Smooth muscle cell (in vitro differentiated cells): Measurements from ENCODE around the gene RCAN2. TPM values are rescaled to one million over a fixed set of nuclear protein-coding genes. Genes with fewer than 3 reads are reported as not detected.

ENCODE experiments used
- DNase-seq: peaks from one replicate; lab custom pipeline; 2025; ENCODE audit not compliant: unreplicated experiment; lab: John Stamatoyannopoulos, UW
- H2AFZ ChIP-seq: fragments of 200-600 bp; sonication (generic); 2 replicates; pipeline ENCODE4 v1.6.0; 2016; ENCODE audit warnings: antibody characterized with exemption, low read depth, mild to moderate bottlenecking
- H3F3A ChIP-seq: fragments of 200-600 bp; sonication (generic); 2 replicates; pipeline ENCODE4 v1.6.0; 2017; ENCODE audit warnings: antibody characterized with exemption, low read depth
- H3K27ac ChIP-seq: fragments of 200-600 bp; sonication (generic); 2 replicates; pipeline ENCODE4 v1.5.1; 2016; ENCODE audit warnings: low read depth, mild to moderate bottlenecking
- H3K27me3 ChIP-seq: fragments of 200-600 bp; sonication (generic); 2 replicates; pipeline ENCODE4 v1.6.1; 2016; ENCODE audit warnings: low read depth, mild to moderate bottlenecking
- H3K36me3 ChIP-seq: fragments of 200-600 bp; sonication (generic); 2 replicates; pipeline ENCODE4 v1.5.1; 2016; ENCODE audit warnings: low read depth
- H3K4me1 ChIP-seq: fragments of 200-600 bp; sonication (generic); 2 replicates; pipeline ENCODE4 v1.5.1; 2016; ENCODE audit warnings: low read depth
- H3K4me2 ChIP-seq: fragments of 200-600 bp; sonication (generic); 2 replicates; pipeline ENCODE4 v1.6.0; 2016; ENCODE audit warnings: mild to moderate bottlenecking
- H3K4me3 ChIP-seq: fragments of 200-600 bp; sonication (generic); 2 replicates; pipeline ENCODE4 v1.5.1; 2016; ENCODE audit warnings: mild to moderate bottlenecking
- H3K79me2 ChIP-seq: fragments of 200-600 bp; sonication (generic); 2 replicates; pipeline ENCODE4 v1.6.0; 2016; ENCODE audit warnings: low read depth, mild to moderate bottlenecking
- H3K9ac ChIP-seq: fragments of 200-600 bp; sonication (generic); 2 replicates; pipeline ENCODE4 v1.6.0; 2016; ENCODE audit warnings: low read depth
- H3K9me3 ChIP-seq: fragments of 200-600 bp; sonication (generic); replicated peaks from 2 replicates; pipeline ENCODE4 v1.5.1; 2016; ENCODE audit warnings: low read depth
- H4K20me1 ChIP-seq: fragments of 200-600 bp; sonication (generic); 2 replicates; pipeline ENCODE4 v1.6.0; 2016; ENCODE audit warnings: low read depth
- WGBS: methylation state at CpG from one replicate; pipeline ENCODE4 v1.1.7; 2016; ENCODE audit warnings: low lambda C conversion rate; 5-methylcytosine and 5-hydroxymethylcytosine counted together
- polyA plus RNA-seq: library from polyadenylated mRNA; unstranded; fragments of >200 nt; fragmentation: Nextera tagmentation; extraction: Ambion mirVana; gene quantifications from 2 replicates; pipeline ENCODE4 v1.2.1, GENCODE V29; 2016
- total RNA-seq: library from RNA; depleted of rRNA; stranded (reverse); fragments of >200 nt; gene quantifications from 2 replicates; pipeline ENCODE4 v1.2.3, GENCODE V29; 2014
- TF ChIP-seq, protein P1 (sequence below): fragments of 200-600 bp; sonication (generic); IDR thresholded peaks from 2 replicates; pipeline ENCODE4 v1.5.1; 2017; ENCODE audit warnings: borderline replicate concordance, mild to moderate bottlenecking, antibody characterized with exemption; ENCODE audit not compliant: insufficient read depth, poor library complexity, severe bottlenecking

The RCAN2 gene
- total and polyA plus RNA-seq, 2 experiments from 2014 or later: 2.5 to 2.7 TPM

DNA sequence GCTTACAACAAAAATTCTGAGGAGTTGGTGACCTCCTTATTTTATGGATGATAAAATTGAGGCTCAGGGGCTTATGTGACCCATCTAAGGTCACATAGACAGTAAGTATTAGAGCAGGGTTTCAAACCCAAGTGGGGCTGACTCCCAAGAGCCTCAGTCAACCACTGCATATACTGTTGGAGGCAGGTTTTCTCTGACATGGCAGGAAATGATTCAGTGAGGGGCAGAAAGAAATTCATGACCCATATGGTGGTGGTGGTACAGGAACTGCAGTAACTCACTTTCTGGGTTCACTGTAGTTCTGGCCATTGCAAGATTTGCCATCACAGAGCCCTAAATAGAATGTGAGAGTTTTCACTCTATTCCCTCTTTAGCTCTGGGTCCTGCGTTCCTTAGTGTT is 188.4 kb downstream of the RCAN2 start:
- Histone ChIP-seq H3K27ac (no peak overlapping the region), H4K20me1 (no peaks in the 10 kb centered on the region), H3K4me2 (no peak overlapping the region), H3K4me1 (no peaks in the 10 kb centered on the region), H3K9me3 (no peaks in the 10 kb centered on the region), H3K9ac (no peak overlapping the region), H3K4me3 (no peak overlapping the region), H3K27me3 (no peaks in the 10 kb centered on the region), H3K36me3 (no peaks in the 10 kb centered on the region), H2AFZ (no peak overlapping the region), H3K79me2 (no peaks in the 10 kb centered on the region), H3F3A (no peaks in the 10 kb centered on the region)
- WGBS: 93% methylated on average over 1 of the region's 1 CpG
- TF ChIP-seq, protein P1, sequence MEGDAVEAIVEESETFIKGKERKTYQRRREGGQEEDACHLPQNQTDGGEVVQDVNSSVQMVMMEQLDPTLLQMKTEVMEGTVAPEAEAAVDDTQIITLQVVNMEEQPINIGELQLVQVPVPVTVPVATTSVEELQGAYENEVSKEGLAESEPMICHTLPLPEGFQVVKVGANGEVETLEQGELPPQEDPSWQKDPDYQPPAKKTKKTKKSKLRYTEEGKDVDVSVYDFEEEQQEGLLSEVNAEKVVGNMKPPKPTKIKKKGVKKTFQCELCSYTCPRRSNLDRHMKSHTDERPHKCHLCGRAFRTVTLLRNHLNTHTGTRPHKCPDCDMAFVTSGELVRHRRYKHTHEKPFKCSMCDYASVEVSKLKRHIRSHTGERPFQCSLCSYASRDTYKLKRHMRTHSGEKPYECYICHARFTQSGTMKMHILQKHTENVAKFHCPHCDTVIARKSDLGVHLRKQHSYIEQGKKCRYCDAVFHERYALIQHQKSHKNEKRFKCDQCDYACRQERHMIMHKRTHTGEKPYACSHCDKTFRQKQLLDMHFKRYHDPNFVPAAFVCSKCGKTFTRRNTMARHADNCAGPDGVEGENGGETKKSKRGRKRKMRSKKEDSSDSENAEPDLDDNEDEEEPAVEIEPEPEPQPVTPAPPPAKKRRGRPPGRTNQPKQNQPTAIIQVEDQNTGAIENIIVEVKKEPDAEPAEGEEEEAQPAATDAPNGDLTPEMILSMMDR: no peak
- DNase-seq: no peak

DNA sequence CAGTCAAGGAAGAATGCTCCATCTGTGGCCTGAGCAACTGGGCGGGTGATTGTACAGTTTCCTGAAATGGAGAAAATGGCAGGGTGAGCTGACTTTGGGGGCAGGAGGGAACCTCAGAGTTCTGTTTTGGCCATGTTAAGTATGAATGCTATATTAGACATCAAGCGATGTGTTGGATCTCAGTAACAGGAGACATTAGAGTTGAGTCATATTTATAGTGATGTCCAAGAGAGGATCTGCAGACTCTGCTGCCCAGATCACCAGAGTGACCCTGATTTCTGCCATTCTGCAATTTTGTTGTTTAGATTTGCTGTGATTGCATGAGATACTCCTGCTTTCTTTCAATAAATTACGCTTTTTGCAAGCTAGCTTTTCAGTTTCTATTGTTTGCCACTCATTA is 189.1 kb downstream of the RCAN2 start:
- H3K79me2 ChIP-seq: no peaks in the 10 kb centered on the region

DNA sequence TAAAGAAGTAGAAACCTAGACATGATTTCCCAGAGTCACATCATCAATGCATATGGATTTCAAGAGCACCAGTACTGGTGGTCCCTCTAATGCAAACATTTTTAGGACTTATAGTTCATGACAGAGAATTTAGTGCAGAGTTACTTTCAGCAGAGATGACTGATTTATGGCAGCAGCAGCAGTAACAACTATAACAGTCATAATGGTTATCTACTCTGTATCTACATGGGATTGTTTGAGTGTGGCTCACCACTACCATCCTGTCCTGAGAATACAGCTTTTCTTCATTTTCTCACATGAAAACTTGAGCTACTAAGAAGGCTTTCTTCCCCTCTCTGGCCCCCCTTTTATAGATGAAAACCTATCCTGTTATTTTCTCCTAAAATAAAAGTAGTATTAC is 192.0 kb downstream of the RCAN2 start:
- Histone ChIP-seq H3K9me3 (no peaks in the 10 kb centered on the region), H3K27me3 (no peaks in the 10 kb centered on the region), H2AFZ (no peak overlapping the region), H3K4me3 (no peak overlapping the region), H3K36me3 (no peaks in the 10 kb centered on the region), H3K9ac (no peak overlapping the region), H3K4me1 (no peaks in the 10 kb centered on the region), H3K4me2 (no peak overlapping the region), H4K20me1 (no peaks in the 10 kb centered on the region), H3K79me2 (no peaks in the 10 kb centered on the region), H3K27ac (no peak overlapping the region), H3F3A (no peaks in the 10 kb centered on the region)
- TF ChIP-seq, protein P1: no peak
- DNase-seq: no peak

More for the DNA sequence above, 189.1 kb downstream of the RCAN2 start:
- no peak overlapping the region for H3K27ac ChIP-seq
- no peak overlapping the region for H3K4me2 ChIP-seq
- WGBS: 92% methylated on average over 3 of the region's 3 CpGs
- no peak for DNase-seq
- H2AFZ ChIP-seq: no peak overlapping the region
- no peaks in the 10 kb centered on the region for H3F3A ChIP-seq
- no peaks in the 10 kb centered on the region for H3K9me3 ChIP-seq
- no peaks in the 10 kb centered on the region for H3K36me3 ChIP-seq
- no peak overlapping the region for H3K4me3 ChIP-seq
- H3K27me3 ChIP-seq: no peaks in the 10 kb centered on the region
- H3K9ac ChIP-seq: no peak overlapping the region
- no peaks in the 10 kb centered on the region for H4K20me1 ChIP-seq
- TF ChIP-seq, protein P1: no peak
- H3K4me1 ChIP-seq: no peaks in the 10 kb centered on the region

DNA sequence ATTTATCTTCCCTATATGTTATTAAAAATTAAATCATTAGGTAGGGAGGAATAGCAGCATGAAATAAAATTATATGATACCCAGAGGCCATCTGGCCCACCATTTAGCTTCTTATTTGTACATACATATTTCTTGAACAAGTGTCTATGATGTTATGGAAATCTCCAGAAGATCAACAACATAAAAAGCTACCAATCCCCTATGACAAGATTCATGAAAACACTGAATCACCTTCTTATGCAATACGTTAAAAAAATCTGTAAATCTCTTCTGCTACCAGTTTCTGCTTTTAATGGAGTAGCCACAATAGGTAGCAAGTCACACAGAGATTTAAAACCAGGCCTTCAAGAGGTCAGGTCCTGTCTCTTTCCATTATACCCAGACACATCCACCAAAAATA is 194.7 kb downstream of the RCAN2 start:
- no peak overlapping the region for H2AFZ ChIP-seq
- no peaks in the 10 kb centered on the region for H3F3A ChIP-seq
- H4K20me1 ChIP-seq: no peaks in the 10 kb centered on the region
- H3K9ac ChIP-seq: no peak overlapping the region
- no peaks in the 10 kb centered on the region for H3K9me3 ChIP-seq
- no peaks in the 10 kb centered on the region for H3K36me3 ChIP-seq
- no peak for DNase-seq
- H3K4me2 ChIP-seq: no peak overlapping the region
- TF ChIP-seq, protein P1: no peak
- H3K27ac ChIP-seq: no peak overlapping the region
- no peaks in the 10 kb centered on the region for H3K79me2 ChIP-seq
- no peak overlapping the region for H3K4me3 ChIP-seq
- H3K4me1 ChIP-seq: no peaks in the 10 kb centered on the region
- H3K27me3 ChIP-seq: no peaks in the 10 kb centered on the region
- 45% methylated on average over 1 of the region's 1 CpG for WGBS
